Vagina (tissue), 2 donors: ENCODE data around the gene NOS3. TPM values are rescaled to one million over a fixed set of nuclear protein-coding genes. Genes with fewer than 3 reads are reported as not detected.

Experiments used
- DNase-seq, 2 donors: peaks; one replicate each; pipeline ENCODE4 v3.0.0-alpha.2; 2017; ENCODE audit errors: extremely low spot score in 2 of 2
- H3K27ac ChIP-seq: fragments of 200-600 bp; sonication (generic); one replicate; pipeline ENCODE4 v1.5.1; 2019
- H3K27me3 ChIP-seq: fragments of 200-600 bp; sonication (generic); one replicate; pipeline ENCODE4 v1.5.1; 2019
- H3K36me3 ChIP-seq, 2 donors: fragments of 200-600 bp; sonication (generic); one replicate each; pipeline ENCODE4 v1.5.1; 2017 to 2019
- H3K4me1 ChIP-seq: fragments of 200-600 bp; sonication (generic); one replicate; pipeline ENCODE4 v1.5.1; 2019
- H3K4me3 ChIP-seq, 2 donors: fragments of 200-600 bp; sonication (generic); 1 replicate in 1 of 2; 2 replicates in 1 of 2; pipeline ENCODE4 v1.5.1; 2016 to 2019
- H3K9me3 ChIP-seq: fragments of 200-600 bp; sonication (generic); one replicate; pipeline ENCODE4 v1.5.1; 2019
- POLR2A ChIP-seq, 2 donors: fragments of 450-650 bp; IDR thresholded peaks; one replicate each; pipeline ENCODE4 v1.6.1; 2017; ENCODE audit warnings: antibody characterized with exemption in 2 of 2, mild to moderate bottlenecking in 2 of 2, moderate library complexity in 2 of 2
- POLR2AphosphoS5 ChIP-seq, 2 donors: sonication (generic); formaldehyde crosslinking; IDR thresholded peaks; one replicate each; pipeline ENCODE4 v1.9.0; 2017; ENCODE audit warnings: antibody characterized with exemption in 2 of 2, mild to moderate bottlenecking in 2 of 2, low read depth in 1 of 2; ENCODE audit not compliant: insufficient read depth in 1 of 2
- intact Hi-C: fragments of 100-400 bp; cut with DNase I; formaldehyde crosslinking; loops from one replicate; pipeline ENCODE4 v1.15.1; 2023
- total RNA-seq: library from RNA; depleted of rRNA; stranded (reverse); fragments of >200 nt; gene quantifications from one replicate; pipeline ENCODE4 v1.2.3, GENCODE V29; 2016
- TF ChIP-seq, protein P1 (sequence below), 3 experiments: fragments of 450-650 bp in 2 of 3; fragments of 200-600 bp in 1 of 3; sonication (generic) in 1 of 3; IDR thresholded peaks; one replicate each; pipeline ENCODE4 v1.5.1; 2017 to 2019; ENCODE audit warnings: antibody characterized with exemption in 3 of 3, mild to moderate bottlenecking in 2 of 3, moderate library complexity in 2 of 3

Gene NOS3
- total RNA-seq, 1 donor from 2014 or later, result 22.8 TPM

DNA sequence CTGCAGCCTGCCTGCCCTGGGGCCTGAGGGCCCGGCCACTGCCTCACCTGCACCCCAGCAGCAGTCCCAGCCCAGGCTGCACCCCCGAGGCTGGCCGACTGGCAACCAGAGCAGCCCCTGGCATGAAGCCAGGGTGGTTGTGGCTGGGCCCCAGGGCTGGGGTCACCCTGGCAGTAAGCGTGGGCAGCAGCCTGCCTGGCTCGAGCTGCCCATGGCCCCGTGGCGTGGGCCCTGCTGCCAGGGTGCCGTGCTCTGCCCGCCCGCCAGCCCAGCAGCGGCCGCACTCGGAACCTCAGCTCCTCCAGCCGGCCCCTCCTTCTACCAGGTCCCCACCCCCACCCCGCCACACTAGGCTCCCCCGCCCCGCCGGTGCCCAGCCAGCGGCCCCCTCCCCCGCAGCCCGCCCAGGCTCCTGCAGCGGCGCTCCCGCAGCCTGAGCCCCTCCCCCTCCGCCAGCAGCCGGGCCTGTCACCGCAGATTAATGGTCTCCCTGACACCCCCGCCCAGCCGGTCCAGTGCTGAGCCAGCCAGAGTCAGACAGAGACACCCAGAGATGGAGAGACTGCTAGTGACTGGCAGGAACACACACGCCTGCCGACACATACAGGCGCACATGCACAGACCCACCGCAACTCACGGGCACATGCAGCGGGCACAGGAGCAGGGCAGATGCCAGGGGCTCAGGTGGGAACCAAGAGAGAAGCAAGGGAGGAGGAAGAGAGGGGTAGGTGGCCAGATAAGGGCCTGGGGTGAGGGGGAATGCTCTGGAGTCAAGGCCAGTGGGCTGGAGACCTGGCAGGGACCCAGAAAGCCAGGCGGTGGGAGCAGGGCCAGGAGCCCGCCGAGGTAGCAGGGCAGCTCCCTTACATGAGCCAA is 35.1 kb upstream of the NOS3 start:
- H3K27me3 ChIP-seq, result no peaks in the 10 kb centered on the region
- H3K36me3 ChIP-seq, result no peaks in the 10 kb centered on the region
- no peak for DNase-seq
- H3K27ac ChIP-seq, result peak overlapping the region; percentile 55
- H3K4me1 ChIP-seq, result peaks cover 10% of the 10 kb centered on the region
- TF ChIP-seq, protein P1, sequence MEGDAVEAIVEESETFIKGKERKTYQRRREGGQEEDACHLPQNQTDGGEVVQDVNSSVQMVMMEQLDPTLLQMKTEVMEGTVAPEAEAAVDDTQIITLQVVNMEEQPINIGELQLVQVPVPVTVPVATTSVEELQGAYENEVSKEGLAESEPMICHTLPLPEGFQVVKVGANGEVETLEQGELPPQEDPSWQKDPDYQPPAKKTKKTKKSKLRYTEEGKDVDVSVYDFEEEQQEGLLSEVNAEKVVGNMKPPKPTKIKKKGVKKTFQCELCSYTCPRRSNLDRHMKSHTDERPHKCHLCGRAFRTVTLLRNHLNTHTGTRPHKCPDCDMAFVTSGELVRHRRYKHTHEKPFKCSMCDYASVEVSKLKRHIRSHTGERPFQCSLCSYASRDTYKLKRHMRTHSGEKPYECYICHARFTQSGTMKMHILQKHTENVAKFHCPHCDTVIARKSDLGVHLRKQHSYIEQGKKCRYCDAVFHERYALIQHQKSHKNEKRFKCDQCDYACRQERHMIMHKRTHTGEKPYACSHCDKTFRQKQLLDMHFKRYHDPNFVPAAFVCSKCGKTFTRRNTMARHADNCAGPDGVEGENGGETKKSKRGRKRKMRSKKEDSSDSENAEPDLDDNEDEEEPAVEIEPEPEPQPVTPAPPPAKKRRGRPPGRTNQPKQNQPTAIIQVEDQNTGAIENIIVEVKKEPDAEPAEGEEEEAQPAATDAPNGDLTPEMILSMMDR (IDR thresholded peaks at IDR 0.05), result no peak
- no peak for TF ChIP-seq POLR2A (IDR thresholded peaks at IDR 0.05)
- no peak for TF ChIP-seq POLR2AphosphoS5 (IDR thresholded peaks at IDR 0.05; ENCODE audit: insufficient read depth in 1 of 2, low read depth in 1 of 2)
- intact Hi-C loops, result no loop called here
- no peaks in the 10 kb centered on the region for H3K9me3 ChIP-seq
- H3K4me3 ChIP-seq, result peak overlapping the region; percentile 17 to 33

GRCh38 chr7:150956395-150957132 is 34.3 kb upstream of the NOS3 start:
- Histone ChIP-seq H3K27me3 (no peaks in the 10 kb centered on the region), H3K27ac (no peak overlapping the region), H3K9me3 (no peaks in the 10 kb centered on the region), H3K4me1 (peaks cover 10% of the 10 kb centered on the region), H3K36me3 (no peaks in the 10 kb centered on the region), H3K4me3 (no peak overlapping the region)
- intact Hi-C loops, result no loop called here
- TF ChIP-seq, protein P1 (IDR thresholded peaks at IDR 0.05), result no peak
- no peak for TF ChIP-seq POLR2AphosphoS5 (IDR thresholded peaks at IDR 0.05; ENCODE audit: insufficient read depth in 1 of 2, low read depth in 1 of 2)
- no peak for TF ChIP-seq POLR2A (IDR thresholded peaks at IDR 0.05)
- DNase-seq, result no peak

- Histone ChIP-seq H3K36me3 (no peaks in the 10 kb centered on the region), H3K27me3 (no peaks in the 10 kb centered on the region), H3K27ac (no peak overlapping the region), H3K4me1 (peaks cover 10% of the 10 kb centered on the region), H3K9me3 (no peaks in the 10 kb centered on the region), H3K4me3 (no peak overlapping the region)
- TF ChIP-seq POLR2AphosphoS5 (IDR thresholded peaks at IDR 0.05; ENCODE audit: insufficient read depth in 1 of 2, low read depth in 1 of 2), result no peak
- no peak for TF ChIP-seq POLR2A (IDR thresholded peaks at IDR 0.05)
- TF ChIP-seq, protein P1 (IDR thresholded peaks at IDR 0.05), result no peak
- intact Hi-C loops, result no loop called here
- no peak for DNase-seq
Observed at GRCh38 chr7:150957133-150958020, 33.4 kb upstream of the NOS3 start.

DNA sequence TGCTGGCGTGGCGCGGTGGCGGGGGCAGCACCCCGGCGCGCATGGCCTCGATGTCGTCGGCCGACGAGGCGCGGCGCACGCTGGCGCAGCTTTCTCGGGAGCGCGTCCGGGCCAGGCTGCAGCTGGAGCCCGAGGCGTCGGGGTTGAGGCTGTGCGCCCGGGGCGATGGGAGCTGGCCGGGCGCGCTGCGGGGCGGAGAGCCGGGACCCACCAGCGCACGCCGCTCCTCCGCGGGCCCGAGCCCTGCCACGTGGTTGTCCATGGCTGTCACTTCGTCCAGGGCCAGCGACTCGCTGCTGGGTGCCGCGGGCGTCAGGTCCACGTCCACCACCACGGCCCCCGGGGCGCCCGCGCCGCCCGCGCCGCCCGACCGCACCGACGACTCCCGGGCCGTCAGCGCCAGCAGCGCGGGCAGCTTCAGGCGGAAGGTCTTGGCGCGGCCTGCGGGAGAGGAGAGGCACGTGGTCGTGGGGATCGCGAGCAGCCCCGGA is 32.7 kb upstream of the NOS3 start:
- TF ChIP-seq, protein P1 (IDR thresholded peaks at IDR 0.05), result no peak
- no peak for TF ChIP-seq POLR2A (IDR thresholded peaks at IDR 0.05)
- no peak overlapping the region for H3K4me3 ChIP-seq
- H3K27me3 ChIP-seq, result no peaks in the 10 kb centered on the region
- H3K27ac ChIP-seq, result no peak overlapping the region
- peaks cover 10% of the 10 kb centered on the region for H3K4me1 ChIP-seq
- no peaks in the 10 kb centered on the region for H3K36me3 ChIP-seq
- no peak for DNase-seq
- intact Hi-C loops, result no loop called here
- no peaks in the 10 kb centered on the region for H3K9me3 ChIP-seq
